Spleen (tissue), 11 donors: ENCODE measurements around the gene GRK4. TPM values are rescaled to one million over a fixed set of nuclear protein-coding genes. Genes with fewer than 3 reads are reported as not detected.

Experiments used
- DNase-seq: peaks from one replicate; pipeline ENCODE4 v3.0.0-alpha.2; 2020
- H3K27ac ChIP-seq, 8 donors: fragments of 200-600 bp; sonication (generic) in 7 of 8; 1 replicate in 4 of 8; 2 replicates in 4 of 8; pipeline versions ENCODE4 v1.5.0 to v1.8.0; 2016 to 2021; ENCODE audit warnings: inconsistent platforms in 4 of 8, mild to moderate bottlenecking in 4 of 8, moderate library complexity in 1 of 8
- H3K27me3 ChIP-seq, 7 donors: fragments of 200-600 bp; sonication (generic) in 6 of 7; replicated peaks in 1 of 7; 1 replicate in 4 of 7; 2 replicates in 3 of 7; pipeline versions ENCODE4 v1.5.0 to v1.8.0; 2016 to 2021; ENCODE audit warnings: inconsistent platforms in 3 of 7, mild to moderate bottlenecking in 1 of 7
- H3K36me3 ChIP-seq, 6 donors: fragments of 200-600 bp; sonication (generic) in 5 of 6; 1 replicate in 4 of 6; 2 replicates in 2 of 6; pipeline versions ENCODE4 v1.5.0 to v1.8.0; 2016 to 2021; ENCODE audit warnings: inconsistent platforms in 2 of 6
- H3K4me1 ChIP-seq, 6 donors: fragments of 200-600 bp; sonication (generic) in 5 of 6; 1 replicate in 3 of 6; 2 replicates in 3 of 6; pipeline versions ENCODE4 v1.5.0 to v1.8.0; 2016 to 2021; ENCODE audit warnings: inconsistent platforms in 3 of 6
- H3K4me3 ChIP-seq, 8 donors: fragments of 200-600 bp; sonication (generic) in 7 of 8; 1 replicate in 4 of 8; 2 replicates in 4 of 8; pipeline versions ENCODE4 v1.5.0 to v1.8.0; 2016 to 2021; ENCODE audit warnings: inconsistent platforms in 4 of 8, mild to moderate bottlenecking in 4 of 8, moderate library complexity in 2 of 8
- H3K9me3 ChIP-seq, 8 donors: fragments of 200-600 bp; sonication (generic) in 7 of 8; 1 replicate in 4 of 8; 2 replicates in 4 of 8; pipeline versions ENCODE4 v1.5.0 to v1.8.0; 2016 to 2021; ENCODE audit warnings: inconsistent platforms in 4 of 8
- CTCF ChIP-seq, 11 experiments: fragments of 200-600 bp in 7 of 11; fragments of 450-650 bp in 4 of 11; sonication (generic) in 4 of 11; IDR thresholded peaks in 8 of 11; conservative IDR thresholded peaks in 3 of 11; 1 replicate in 7 of 11; 2 replicates in 4 of 11; pipeline versions ENCODE4 v1.4.0 to v1.8.0; 2016 to 2021; ENCODE audit warnings: antibody characterized with exemption in 11 of 11, inconsistent platforms in 4 of 11, mild to moderate bottlenecking in 1 of 11
- POLR2A ChIP-seq, 3 donors: fragments of 450-650 bp; IDR thresholded peaks; one replicate each; pipeline ENCODE4 v1.5.1; 2017; ENCODE audit warnings: antibody characterized with exemption in 3 of 3, mild to moderate bottlenecking in 1 of 3
- POLR2AphosphoS5 ChIP-seq, 3 donors: sonication (generic); formaldehyde crosslinking; IDR thresholded peaks; one replicate each; pipeline ENCODE4 v1.5.1; 2017; ENCODE audit warnings: antibody characterized with exemption in 3 of 3
- WGBS, 5 donors: extraction: QIAGEN DNeasy Blood & Tissue Kit in 3 of 5; methylation state at CpG; one replicate each; pipeline versions ENCODE4 v1.1.5 to v1.1.7; 2013 to 2018; 5-methylcytosine and 5-hydroxymethylcytosine counted together
- intact Hi-C: fragments of 100-400 bp; cut with DNase I; formaldehyde crosslinking; loops from one replicate; pipeline ENCODE4 v1.15.0; 2023; ENCODE audit warnings: low total_unique reads
- polyA plus RNA-seq, 3 donors: library from polyadenylated mRNA; stranded (reverse); fragments of 200-250 nt; gene quantifications; one replicate each; pipeline ENCODE4 v1.2.1, GENCODE V29; 2013
- total RNA-seq, 7 donors: library from RNA; depleted of rRNA in 3 of 7; stranded (reverse); fragments of >200 nt in 3 of 7; fragmentation: NEBNext Ultra II Directional in 4 of 7; extraction: Animal tissue kit (Norgen Biotek cat#: 25700) in 4 of 7; gene quantifications; one replicate each; pipeline versions ENCODE4 v1.1.0 to v1.2.1, GENCODE V29; 2016 to 2021
- donor health status: healthy with polysubstance abuse.
- donor health status: DM: no; HTN: no; CAD: no; lungs with moderate emphysema.
- donor health status: DM: no; HTN: no; CAD: no.
- donor health status: Bipolar disorder and iron deficiency.
- donor health status: healthy.
- donor health status: DM: no; HTN: no; CAD: no.
- donor health status: DM: yes; HTN: yes; CAD: no.

The GRK4 gene
- total and polyA plus RNA-seq, 10 donors, result 1.0 to 4.3 (median 2.2) TPM

GRCh38 chr4:3043282-3044020 is 80.1 kb downstream of the GRK4 start:
- no peaks in the 10 kb centered on the region for H3K9me3 ChIP-seq
- no peak for TF ChIP-seq POLR2A (IDR thresholded peaks at IDR 0.05)
- TF ChIP-seq CTCF (IDR thresholded peaks at IDR 0.05 in 8 of 11, conservative IDR thresholded peaks at IDR 0.05 in 3 of 11), result no peak
- TF ChIP-seq POLR2AphosphoS5 (IDR thresholded peaks at IDR 0.05), result no peak
- 88 to 95% (median 92%) methylated on average over 11 of the region's 11 CpGs for WGBS, 5 donors
- peak; percentile 52 for DNase-seq
- H3K36me3 ChIP-seq, result no peaks in the 10 kb centered on the region
- peaks cover 29 to 100% (median 68%) of the 10 kb centered on the region in 6 donors for H3K4me1 ChIP-seq
- no peaks in the 10 kb centered on the region for H3K27me3 ChIP-seq
- H3K4me3 ChIP-seq, result no peak overlapping the region
- intact Hi-C loops, result no loop called here
- H3K27ac ChIP-seq, result no peak overlapping the region

GRCh38 chr4:3044870-3045819 is 81.8 kb downstream of the GRK4 start:
- intact Hi-C loops, result no loop called here
- Histone ChIP-seq H3K27me3 (no peaks in the 10 kb centered on the region), H3K4me1 (peaks cover 28 to 83% (median 63%) of the 10 kb centered on the region in 6 donors), H3K4me3 (peak overlapping the region in 1 of 8 donors; percentile 28), H3K27ac (peak overlapping the region in 7 of 8 donors; percentile 26 to 86 (median 65)), H3K36me3 (no peaks in the 10 kb centered on the region), H3K9me3 (no peaks in the 10 kb centered on the region)
- 52 to 62% (median 59%) methylated on average over 22 of the region's 22 CpGs for WGBS, 5 donors
- TF ChIP-seq POLR2AphosphoS5 (IDR thresholded peaks at IDR 0.05) (peak in 2 of 3 donors; percentile 64 to 84), CTCF (IDR thresholded peaks at IDR 0.05 in 8 of 11, conservative IDR thresholded peaks at IDR 0.05 in 3 of 11) (peak in 7 of 11 experiments; percentile 13 to 62 (median 51)), POLR2A (IDR thresholded peaks at IDR 0.05) (no peak)
- DNase-seq, result peak; percentile 94

- intact Hi-C loops, result no loop called here
- Histone ChIP-seq H3K36me3 (no peaks in the 10 kb centered on the region), H3K4me1 (peaks cover 26 to 73% (median 52%) of the 10 kb centered on the region in 6 donors), H3K27me3 (no peaks in the 10 kb centered on the region), H3K27ac (peak overlapping the region in 7 of 8 donors; percentile 27 to 86 (median 78)), H3K4me3 (peak overlapping the region in 1 of 8 donors; percentile 28), H3K9me3 (no peaks in the 10 kb centered on the region)
- WGBS, 5 donors, result 48 to 65% (median 58%) methylated on average over 7 of the region's 7 CpGs
- peak; percentile 53 for DNase-seq
- no peak for TF ChIP-seq POLR2A (IDR thresholded peaks at IDR 0.05)
- no peak for TF ChIP-seq POLR2AphosphoS5 (IDR thresholded peaks at IDR 0.05)
- no peak for TF ChIP-seq CTCF (IDR thresholded peaks at IDR 0.05 in 8 of 11, conservative IDR thresholded peaks at IDR 0.05 in 3 of 11)
Measured at GRCh38 chr4:3046162-3046561, 82.8 kb downstream of the GRK4 start.
